ENCODE measurements around the gene ISL2. TPM values are rescaled to one million over a fixed set of nuclear protein-coding genes. Genes with fewer than 3 reads are reported as not detected.

The ISL2 gene
- polyA plus RNA-seq, 1 donor (not counting 4 experiments of a cell fraction or from before 2014, with no cell fraction given) = not detected

DNA sequence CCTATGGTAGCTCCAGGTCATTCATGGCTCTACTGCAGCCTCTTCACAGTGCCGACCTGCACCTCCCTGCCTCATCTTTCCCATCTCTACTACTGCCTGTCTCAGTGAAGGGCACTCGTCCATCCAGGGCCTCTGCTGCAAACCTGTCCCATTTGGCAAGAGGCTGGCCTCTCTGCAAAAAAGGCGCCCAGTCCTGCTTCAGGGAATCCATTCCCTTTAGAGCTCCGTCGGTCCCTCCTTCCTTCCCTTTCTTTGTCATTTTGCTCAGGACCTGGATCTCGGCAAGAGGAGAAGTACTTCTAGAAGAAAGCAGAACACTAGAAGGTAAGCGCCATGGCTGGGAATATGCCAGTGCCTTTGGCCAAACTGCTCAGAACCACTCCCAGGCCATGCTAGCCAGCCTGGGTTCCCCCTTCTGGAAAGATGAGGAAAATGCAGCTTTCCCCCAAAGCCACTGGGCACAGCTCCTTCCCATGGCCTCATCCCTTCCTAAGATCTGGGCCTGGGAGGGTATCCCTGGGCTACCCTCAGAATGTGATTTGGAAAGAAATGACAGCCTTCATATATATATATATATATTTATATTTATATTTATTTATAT, 6.4 kb upstream of the ISL2 start:
- no peaks in the 10 kb centered on the region for H3K79me2 ChIP-seq (ENCODE audit: control insufficient read depth, insufficient read depth, low read length)
- H4K20me1 ChIP-seq (ENCODE audit: control insufficient read depth, extremely low read depth, insufficient read depth, low read length) = no peaks in the 10 kb centered on the region
- dilution Hi-C loops (cut with MboI; ENCODE audit: extremely low pct_ligation_motif_present, low sequenced_read_pairs) = no loop called here
- H2AFZ ChIP-seq (ENCODE audit: control insufficient read depth, low read length) = no peak overlapping the region
- H3K4me3 ChIP-seq (ENCODE audit: control insufficient read depth in 2 of 3, extremely low read depth in 1 of 3, insufficient read depth in 2 of 3, low read depth in 1 of 3, low read length in 3 of 3) = no peak overlapping the region
- peaks cover 13% of the 10 kb centered on the region for H3K27me3 ChIP-seq (ENCODE audit: control insufficient read depth, extremely low read depth, insufficient read depth, low read length)
- H3K27ac ChIP-seq (ENCODE audit: control insufficient read depth, insufficient read depth, low read length) = no peak overlapping the region
- no peaks in the 10 kb centered on the region for H3K36me3 ChIP-seq (ENCODE audit: control insufficient read depth in 2 of 2, extremely low read depth in 1 of 2, insufficient read depth in 2 of 2, low read length in 2 of 2)
- H3K9me3 ChIP-seq (ENCODE audit: control insufficient read depth, low read depth, low read length) = no peaks in the 10 kb centered on the region
- peaks cover 6% of the 10 kb centered on the region for H3K4me1 ChIP-seq (ENCODE audit: control insufficient read depth, extremely low read depth, insufficient read depth, low read length)
- FAIRE-seq (no peak), DNase-seq (ENCODE audit: low read depth, low spot score) (no peak)
- H3K4me2 ChIP-seq (ENCODE audit: control insufficient read depth, extremely low read depth, insufficient read depth, low read depth, low read length) = no peak overlapping the region
- no peak overlapping the region for H3K9ac ChIP-seq (ENCODE audit: control insufficient read depth, extremely low read depth, insufficient read depth, low read length)
- H3K9me1 ChIP-seq (ENCODE audit: control insufficient read depth, extremely low read depth, insufficient read depth, low read length) = no peaks in the 10 kb centered on the region
- no peak for TF ChIP-seq EZH2 (IDR thresholded peaks at IDR 0.05; ENCODE audit: low read length)
- TF ChIP-seq, protein P1, sequence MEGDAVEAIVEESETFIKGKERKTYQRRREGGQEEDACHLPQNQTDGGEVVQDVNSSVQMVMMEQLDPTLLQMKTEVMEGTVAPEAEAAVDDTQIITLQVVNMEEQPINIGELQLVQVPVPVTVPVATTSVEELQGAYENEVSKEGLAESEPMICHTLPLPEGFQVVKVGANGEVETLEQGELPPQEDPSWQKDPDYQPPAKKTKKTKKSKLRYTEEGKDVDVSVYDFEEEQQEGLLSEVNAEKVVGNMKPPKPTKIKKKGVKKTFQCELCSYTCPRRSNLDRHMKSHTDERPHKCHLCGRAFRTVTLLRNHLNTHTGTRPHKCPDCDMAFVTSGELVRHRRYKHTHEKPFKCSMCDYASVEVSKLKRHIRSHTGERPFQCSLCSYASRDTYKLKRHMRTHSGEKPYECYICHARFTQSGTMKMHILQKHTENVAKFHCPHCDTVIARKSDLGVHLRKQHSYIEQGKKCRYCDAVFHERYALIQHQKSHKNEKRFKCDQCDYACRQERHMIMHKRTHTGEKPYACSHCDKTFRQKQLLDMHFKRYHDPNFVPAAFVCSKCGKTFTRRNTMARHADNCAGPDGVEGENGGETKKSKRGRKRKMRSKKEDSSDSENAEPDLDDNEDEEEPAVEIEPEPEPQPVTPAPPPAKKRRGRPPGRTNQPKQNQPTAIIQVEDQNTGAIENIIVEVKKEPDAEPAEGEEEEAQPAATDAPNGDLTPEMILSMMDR (optimal IDR thresholded peaks at IDR 0.05 in 1 of 3, IDR thresholded peaks at IDR 0.05 in 1 of 3, conservative IDR thresholded peaks at IDR 0.05 in 1 of 3; ENCODE audit: extremely low read depth in 1 of 3, insufficient read depth in 2 of 3, low read length in 3 of 3) = peak; percentile 55 to 79 (median 74)

DNA sequence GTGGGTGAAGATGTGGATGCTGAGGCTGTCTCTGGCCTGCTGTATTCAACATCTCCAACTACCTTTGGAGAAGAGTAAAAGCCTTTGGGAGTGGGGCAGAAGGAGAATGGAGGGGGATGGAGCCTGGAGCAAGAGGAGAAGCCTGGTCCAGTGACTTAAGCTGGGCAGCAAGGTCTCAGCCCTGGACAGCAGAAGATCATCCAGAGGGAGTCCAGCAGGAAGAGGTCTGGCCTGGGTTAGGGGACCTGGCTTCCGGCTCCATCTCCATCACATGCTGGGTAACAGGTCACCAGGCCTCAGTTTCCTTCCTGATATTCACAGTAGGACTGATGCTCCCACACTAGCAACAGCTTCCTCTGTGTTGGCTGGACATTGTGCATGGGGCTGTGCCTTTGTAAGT, 3.8 kb upstream of the ISL2 start:
- dilution Hi-C loops (cut with MboI; ENCODE audit: extremely low pct_ligation_motif_present, low sequenced_read_pairs) = no loop called here
- FAIRE-seq (no peak), DNase-seq (ENCODE audit: low read depth, low spot score) (no peak)
- Histone ChIP-seq H3K27me3 (ENCODE audit: control insufficient read depth, extremely low read depth, insufficient read depth, low read length) (peaks cover 39% of the 10 kb centered on the region), H2AFZ (ENCODE audit: control insufficient read depth, low read length) (no peak overlapping the region), H3K36me3 (ENCODE audit: control insufficient read depth in 2 of 2, extremely low read depth in 1 of 2, insufficient read depth in 2 of 2, low read length in 2 of 2) (no peaks in the 10 kb centered on the region), H3K4me2 (ENCODE audit: control insufficient read depth, extremely low read depth, insufficient read depth, low read depth, low read length) (no peak overlapping the region), H3K9ac (ENCODE audit: control insufficient read depth, extremely low read depth, insufficient read depth, low read length) (no peak overlapping the region), H3K9me1 (ENCODE audit: control insufficient read depth, extremely low read depth, insufficient read depth, low read length) (no peaks in the 10 kb centered on the region), H3K4me1 (ENCODE audit: control insufficient read depth, extremely low read depth, insufficient read depth, low read length) (peaks cover 9% of the 10 kb centered on the region), H3K27ac (ENCODE audit: control insufficient read depth, insufficient read depth, low read length) (no peak overlapping the region), H3K4me3 (ENCODE audit: control insufficient read depth in 2 of 3, extremely low read depth in 1 of 3, insufficient read depth in 2 of 3, low read depth in 1 of 3, low read length in 3 of 3) (no peak overlapping the region), H4K20me1 (ENCODE audit: control insufficient read depth, extremely low read depth, insufficient read depth, low read length) (no peaks in the 10 kb centered on the region), H3K79me2 (ENCODE audit: control insufficient read depth, insufficient read depth, low read length) (no peaks in the 10 kb centered on the region), H3K9me3 (ENCODE audit: control insufficient read depth, low read depth, low read length) (no peaks in the 10 kb centered on the region)
- TF ChIP-seq, protein P1 (optimal IDR thresholded peaks at IDR 0.05 in 1 of 3, IDR thresholded peaks at IDR 0.05 in 1 of 3, conservative IDR thresholded peaks at IDR 0.05 in 1 of 3; ENCODE audit: extremely low read depth in 1 of 3, insufficient read depth in 2 of 3, low read length in 3 of 3) = no peak
- TF ChIP-seq EZH2 (IDR thresholded peaks at IDR 0.05; ENCODE audit: low read length) = no peak

Data from keratinocyte (primary cell).